ENCODE measurements around the gene KIZ.

DNA sequence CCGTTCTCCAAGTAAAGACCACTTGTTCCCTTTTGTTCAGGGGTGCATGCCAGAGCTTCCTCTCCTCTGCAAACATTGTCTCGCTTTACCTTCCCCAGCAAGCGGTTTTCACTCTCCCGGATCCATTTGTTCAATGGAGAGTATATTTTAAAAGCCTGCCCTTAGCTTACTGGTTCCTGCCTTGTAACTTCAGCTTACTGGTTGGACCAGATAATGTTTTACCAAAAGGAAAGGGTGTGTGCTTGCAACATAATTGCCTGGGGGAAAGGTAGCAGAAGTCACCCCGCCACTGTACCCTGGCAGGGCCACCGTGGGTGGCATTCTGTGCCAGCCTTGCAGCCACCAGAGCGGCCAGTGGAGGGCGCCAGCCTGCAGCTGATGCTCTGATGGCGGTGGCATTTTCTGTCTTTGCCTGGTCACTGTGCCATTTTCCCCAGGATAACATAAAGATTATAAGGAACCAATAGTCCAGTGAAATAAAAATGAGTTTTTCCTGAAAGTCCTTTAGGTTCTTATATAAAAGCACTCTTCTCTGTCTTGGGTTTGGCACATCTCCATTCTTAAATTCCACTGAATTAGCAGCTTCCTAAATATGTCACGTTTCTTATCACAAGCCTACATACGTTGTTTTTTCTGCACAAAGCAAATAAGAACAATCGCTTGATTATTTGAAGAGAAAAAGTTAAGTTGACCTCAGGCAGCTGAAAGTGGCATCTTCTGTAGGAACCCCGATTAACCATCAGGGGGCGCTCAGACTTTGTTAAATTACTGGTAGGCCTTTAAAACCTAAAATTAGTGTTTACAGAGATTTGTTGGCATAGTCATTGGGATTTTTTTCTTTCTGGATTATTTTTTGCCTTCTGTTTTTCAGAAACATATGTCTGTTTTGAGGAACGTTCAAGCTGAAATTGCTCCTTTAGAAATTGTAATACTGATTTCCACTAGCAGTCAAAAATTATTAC lies 109.9 kb downstream of the KIZ start:
- TF ChIP-seq, protein P1, sequence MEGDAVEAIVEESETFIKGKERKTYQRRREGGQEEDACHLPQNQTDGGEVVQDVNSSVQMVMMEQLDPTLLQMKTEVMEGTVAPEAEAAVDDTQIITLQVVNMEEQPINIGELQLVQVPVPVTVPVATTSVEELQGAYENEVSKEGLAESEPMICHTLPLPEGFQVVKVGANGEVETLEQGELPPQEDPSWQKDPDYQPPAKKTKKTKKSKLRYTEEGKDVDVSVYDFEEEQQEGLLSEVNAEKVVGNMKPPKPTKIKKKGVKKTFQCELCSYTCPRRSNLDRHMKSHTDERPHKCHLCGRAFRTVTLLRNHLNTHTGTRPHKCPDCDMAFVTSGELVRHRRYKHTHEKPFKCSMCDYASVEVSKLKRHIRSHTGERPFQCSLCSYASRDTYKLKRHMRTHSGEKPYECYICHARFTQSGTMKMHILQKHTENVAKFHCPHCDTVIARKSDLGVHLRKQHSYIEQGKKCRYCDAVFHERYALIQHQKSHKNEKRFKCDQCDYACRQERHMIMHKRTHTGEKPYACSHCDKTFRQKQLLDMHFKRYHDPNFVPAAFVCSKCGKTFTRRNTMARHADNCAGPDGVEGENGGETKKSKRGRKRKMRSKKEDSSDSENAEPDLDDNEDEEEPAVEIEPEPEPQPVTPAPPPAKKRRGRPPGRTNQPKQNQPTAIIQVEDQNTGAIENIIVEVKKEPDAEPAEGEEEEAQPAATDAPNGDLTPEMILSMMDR (IDR thresholded peaks at IDR 0.05), result peak; percentile 78
- peak; percentile 60 for TF ChIP-seq EZH2 (IDR thresholded peaks at IDR 0.05)
